NT2/D1 (cell line): Measurements from ENCODE around the gene SLF1.

ENCODE experiments used
- DNase-seq: peaks from one replicate; pipeline ENCODE4 v3.0.0-alpha.2; 2011; ENCODE audit warnings: low read depth, low spot score
- H3K27me3 ChIP-seq: 2 replicates; pipeline ENCODE4 v1.6.0; 2011; ENCODE audit warnings: mild to moderate bottlenecking; ENCODE audit not compliant: insufficient read length, insufficient read depth
- H3K36me3 ChIP-seq: 2 replicates; pipeline ENCODE4 v1.6.1; 2011; ENCODE audit warnings: mild to moderate bottlenecking, low read length, mixed read lengths; ENCODE audit not compliant: insufficient read depth, insufficient read length
- H3K4me1 ChIP-seq: 2 replicates; pipeline ENCODE4 v1.5.1; 2011; ENCODE audit not compliant: insufficient read depth, insufficient read length
- H3K4me3 ChIP-seq: 2 replicates; pipeline ENCODE4 v1.5.1; 2011; ENCODE audit warnings: low read depth; ENCODE audit not compliant: insufficient read length
- H3K9ac ChIP-seq: 2 replicates; pipeline ENCODE4 v1.6.0; 2011; ENCODE audit warnings: low read depth; ENCODE audit not compliant: insufficient read length
- H3K9me3 ChIP-seq: 2 replicates; pipeline ENCODE4 v1.5.1; 2011; ENCODE audit warnings: mild to moderate bottlenecking, low read length; ENCODE audit not compliant: insufficient read depth
- SUZ12 ChIP-seq: IDR thresholded peaks from 2 replicates; pipeline ENCODE4 v1.6.1; 2011; ENCODE audit not compliant: insufficient read length, insufficient read depth; ENCODE audit errors: extremely low read depth
- YY1 ChIP-seq: IDR thresholded peaks from 2 replicates; pipeline ENCODE4 v1.6.1; 2011; ENCODE audit not compliant: insufficient read length, insufficient read depth
- ZNF274 ChIP-seq: IDR thresholded peaks from 2 replicates; pipeline ENCODE4 v1.6.1; 2011; ENCODE audit warnings: mild to moderate bottlenecking, low read depth, low read length

The SLF1 gene

DNA sequence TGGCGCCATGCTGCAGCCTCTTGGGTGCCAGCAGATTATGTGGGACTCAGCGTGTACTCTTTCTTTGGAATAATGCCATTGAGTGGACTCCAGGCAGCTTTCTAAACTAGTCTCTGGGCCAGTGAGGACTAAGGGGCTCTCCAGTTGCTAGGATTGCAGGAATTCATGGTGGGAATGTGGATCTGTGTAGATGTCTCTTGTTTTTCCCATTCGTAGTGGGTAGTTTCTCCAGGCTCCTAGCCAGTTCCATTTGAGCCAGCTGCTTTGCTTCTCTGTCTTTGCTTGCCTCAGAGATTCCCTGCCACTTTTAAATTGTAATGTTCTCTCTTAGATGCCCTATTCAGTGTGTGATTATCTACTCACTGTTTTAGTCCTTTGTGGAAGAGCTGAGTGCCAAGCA is 42.6 kb downstream of the SLF1 start:
- Histone ChIP-seq H3K4me3 (no peak overlapping the region), H3K4me1 (no peaks in the 10 kb centered on the region), H3K27me3 (no peaks in the 10 kb centered on the region), H3K9me3 (peaks cover 17% of the 10 kb centered on the region), H3K9ac (no peak overlapping the region), H3K36me3 (peaks cover 14% of the 10 kb centered on the region)
- DNase-seq, result no peak
- TF ChIP-seq YY1 (no peak), SUZ12 (no peak)

DNA sequence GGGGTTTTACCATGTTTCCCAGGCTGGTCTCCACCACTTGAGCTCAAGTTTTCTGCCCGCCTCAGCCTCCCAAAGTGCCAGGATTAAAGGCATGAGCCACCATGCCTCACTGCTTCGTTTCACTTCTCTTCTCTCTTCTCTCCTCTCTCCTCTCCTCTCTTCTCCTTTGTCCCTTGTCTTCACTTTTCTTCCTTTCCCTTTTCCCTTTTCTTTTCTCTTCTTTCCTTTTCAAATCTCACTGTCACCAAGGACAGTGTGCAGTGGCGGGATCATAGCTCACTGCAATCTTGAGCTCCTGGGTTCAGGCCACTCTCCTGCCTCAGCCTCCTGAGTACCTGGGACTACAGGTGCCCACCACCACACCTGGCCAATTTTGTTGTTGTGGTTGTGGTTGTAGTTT is 49.5 kb downstream of the SLF1 start:
- DNase-seq, result no peak
- Histone ChIP-seq H3K4me1 (no peaks in the 10 kb centered on the region), H3K9me3 (no peaks in the 10 kb centered on the region), H3K36me3 (peaks cover 10% of the 10 kb centered on the region), H3K27me3 (no peaks in the 10 kb centered on the region), H3K9ac (no peak overlapping the region), H3K4me3 (no peak overlapping the region)
- TF ChIP-seq ZNF274 (no peak), YY1 (no peak), SUZ12 (no peak)

DNA sequence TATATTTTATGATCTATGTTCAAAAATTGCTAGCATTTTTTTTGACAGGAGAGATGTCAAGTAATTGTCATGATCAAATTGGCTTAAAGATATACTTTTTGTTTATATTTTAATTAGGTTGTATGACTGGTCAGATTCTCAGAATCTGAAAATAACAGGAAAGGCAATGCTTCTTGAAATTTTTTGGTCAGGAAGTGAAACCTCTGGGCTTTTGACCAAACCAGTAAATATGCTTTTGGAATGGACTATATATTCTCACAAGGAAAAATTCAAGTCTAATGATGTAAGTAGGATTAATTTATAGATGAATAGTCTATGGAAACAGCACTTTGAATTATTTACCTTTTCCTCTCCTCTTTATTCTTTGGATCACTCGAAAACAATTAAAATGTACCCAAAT is 52.3 kb downstream of the SLF1 start:
- TF ChIP-seq SUZ12, result no peak
- no peak for TF ChIP-seq YY1
- TF ChIP-seq ZNF274, result no peak
- H3K4me3 ChIP-seq, result no peak overlapping the region
- no peak for DNase-seq
- H3K9ac ChIP-seq, result no peak overlapping the region
- H3K36me3 ChIP-seq, result peaks cover 6% of the 10 kb centered on the region
- no peaks in the 10 kb centered on the region for H3K9me3 ChIP-seq
- H3K4me1 ChIP-seq, result no peaks in the 10 kb centered on the region
- H3K27me3 ChIP-seq, result no peaks in the 10 kb centered on the region

DNA sequence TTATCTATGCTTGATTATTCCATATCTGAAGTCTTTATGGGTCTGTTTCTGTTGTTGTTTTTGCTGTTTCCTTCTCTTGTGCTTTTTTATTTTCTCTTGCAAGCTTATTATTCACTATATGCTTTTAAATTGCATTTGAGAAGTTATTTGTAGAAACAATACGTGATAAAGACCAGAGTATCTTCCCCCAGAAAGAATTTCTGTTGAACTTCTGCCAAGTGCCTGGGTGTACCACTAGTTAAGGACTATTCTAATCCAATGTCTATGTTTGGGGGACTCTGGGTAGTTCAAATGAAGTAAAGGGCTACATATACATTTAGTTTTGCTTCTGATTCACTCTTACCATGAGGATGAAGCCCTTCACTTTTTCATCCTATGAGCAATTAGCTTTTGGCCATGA is 54.3 kb downstream of the SLF1 start:
- H3K4me1 ChIP-seq, result no peaks in the 10 kb centered on the region
- TF ChIP-seq SUZ12, result no peak
- no peak for TF ChIP-seq ZNF274
- TF ChIP-seq YY1, result no peak
- no peaks in the 10 kb centered on the region for H3K9me3 ChIP-seq
- no peaks in the 10 kb centered on the region for H3K27me3 ChIP-seq
- no peak for DNase-seq
- no peak overlapping the region for H3K4me3 ChIP-seq
- no peak overlapping the region for H3K9ac ChIP-seq
- peaks cover 13% of the 10 kb centered on the region for H3K36me3 ChIP-seq

DNA sequence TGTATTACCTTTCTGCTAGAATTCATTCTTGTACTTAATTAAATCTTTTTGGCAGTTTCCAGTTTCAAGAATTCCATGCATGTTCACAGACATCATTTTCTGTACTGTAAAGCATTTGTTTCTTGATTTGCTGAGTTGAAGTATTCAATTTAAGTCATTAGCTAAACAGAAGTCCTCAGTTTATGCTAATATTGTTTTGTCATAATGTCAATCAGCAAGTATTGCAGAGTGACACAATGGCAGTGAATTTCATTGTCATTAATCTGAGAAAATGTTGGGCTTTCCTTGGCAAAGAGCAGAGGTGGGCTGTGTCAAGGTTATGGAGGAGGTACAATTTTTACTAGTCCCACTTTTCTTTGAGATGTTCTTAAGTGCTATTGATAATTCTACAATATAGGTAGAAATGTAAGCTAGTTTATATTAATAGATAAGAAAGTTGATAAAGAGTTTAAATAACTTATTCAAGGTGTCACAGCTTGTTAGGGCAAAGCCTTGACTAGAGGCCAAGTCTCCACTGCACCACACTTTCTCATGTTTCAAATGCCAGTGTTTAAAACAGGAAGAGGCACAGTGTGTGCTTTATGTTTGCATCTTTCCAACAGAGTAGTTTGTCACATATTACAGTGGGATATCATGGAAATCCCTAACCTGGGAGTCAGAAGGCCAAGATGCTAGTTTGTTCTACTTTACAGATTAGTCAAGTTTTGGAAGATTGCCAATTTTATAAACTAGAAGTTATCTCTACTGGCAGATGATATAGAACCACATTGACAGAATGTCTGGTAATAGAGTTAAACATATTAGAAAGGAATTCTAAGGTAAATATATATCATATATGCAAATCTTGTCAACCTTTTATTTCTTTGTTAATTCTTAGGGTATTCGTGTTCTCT is 56.3 kb downstream of the SLF1 start:
- Histone ChIP-seq H3K4me1 (no peaks in the 10 kb centered on the region), H3K9me3 (no peaks in the 10 kb centered on the region), H3K27me3 (no peaks in the 10 kb centered on the region), H3K36me3 (peaks cover 13% of the 10 kb centered on the region), H3K9ac (no peak overlapping the region), H3K4me3 (no peak overlapping the region)
- no peak for TF ChIP-seq SUZ12
- TF ChIP-seq YY1, result no peak
- TF ChIP-seq ZNF274, result no peak
- no peak for DNase-seq

DNA sequence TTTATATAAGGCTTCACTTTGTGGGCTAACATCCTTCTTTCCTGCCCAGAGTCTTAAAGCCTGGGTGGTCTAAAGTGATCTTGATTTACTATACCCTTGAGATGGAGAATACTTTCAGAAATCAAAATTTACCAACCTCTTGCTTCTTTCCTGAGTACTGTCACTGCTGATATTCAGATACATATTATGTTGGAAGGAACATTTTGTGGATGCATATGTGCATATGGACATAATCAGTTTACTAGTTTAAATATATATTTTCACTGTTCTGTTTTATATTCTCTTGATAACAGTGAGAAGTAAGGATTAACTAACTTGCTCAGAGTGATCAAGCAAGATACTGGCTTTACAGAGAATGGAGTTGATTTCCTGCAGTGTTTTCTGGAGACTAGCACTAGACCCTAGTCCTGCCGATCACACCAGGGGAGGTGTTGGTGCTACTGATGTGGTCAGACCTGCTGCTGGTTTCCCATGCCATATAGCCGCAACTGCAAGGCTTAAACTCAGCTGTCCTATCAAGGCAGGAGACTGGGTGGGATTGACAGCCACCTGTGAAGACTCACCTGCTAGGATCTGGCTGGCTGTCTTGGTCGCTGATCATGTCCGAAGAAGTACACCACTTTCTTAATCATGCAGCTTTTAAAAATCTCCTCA is 57.6 kb downstream of the SLF1 start:
- Histone ChIP-seq H3K4me1 (no peaks in the 10 kb centered on the region), H3K9me3 (no peaks in the 10 kb centered on the region), H3K9ac (no peak overlapping the region), H3K4me3 (no peak overlapping the region), H3K27me3 (no peaks in the 10 kb centered on the region), H3K36me3 (peaks cover 7% of the 10 kb centered on the region)
- DNase-seq, result no peak
- no peak for TF ChIP-seq YY1
- no peak for TF ChIP-seq SUZ12
- no peak for TF ChIP-seq ZNF274

DNA sequence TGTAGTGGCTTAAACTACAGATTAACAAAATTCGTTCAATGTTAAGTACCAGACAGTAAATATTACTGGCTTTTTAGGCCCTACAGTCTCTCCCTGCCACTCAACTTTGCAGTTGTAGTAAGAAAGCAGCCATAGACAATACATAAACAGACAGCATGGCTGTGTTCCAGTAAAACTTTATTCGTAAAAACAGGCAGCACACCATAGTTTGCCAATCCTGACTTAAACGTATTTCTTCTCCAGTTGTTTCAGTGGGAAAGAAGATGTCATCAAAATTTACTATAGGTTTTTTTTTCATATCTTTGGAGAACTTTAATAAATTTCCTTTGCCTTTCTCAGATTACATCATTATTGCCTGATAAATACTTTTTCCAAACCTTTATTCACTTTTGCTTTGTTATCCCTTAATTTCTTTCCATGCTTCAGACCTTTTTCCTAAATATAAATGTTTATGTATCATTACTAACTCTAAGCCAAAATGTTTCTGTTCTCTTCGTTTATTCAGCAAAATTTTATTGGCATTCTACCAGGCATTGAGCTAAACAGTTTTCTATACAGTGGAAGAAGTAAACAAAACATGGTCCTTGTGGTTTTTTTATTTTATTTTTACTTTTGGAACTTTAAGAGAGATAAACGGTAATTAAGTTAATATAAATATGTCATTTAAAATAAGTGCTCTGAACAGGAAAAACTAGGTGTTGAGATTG is 64.5 kb downstream of the SLF1 start:
- TF ChIP-seq YY1 (no peak), SUZ12 (no peak), ZNF274 (no peak)
- no peak for DNase-seq

More for the DNA sequence above, 64.5 kb downstream of the SLF1 start:
- no peaks in the 10 kb centered on the region for H3K9me3 ChIP-seq
- no peak overlapping the region for H3K4me3 ChIP-seq
- H3K27me3 ChIP-seq, result no peaks in the 10 kb centered on the region
- H3K9ac ChIP-seq, result no peak overlapping the region
- H3K36me3 ChIP-seq, result peaks cover 6% of the 10 kb centered on the region
- no peaks in the 10 kb centered on the region for H3K4me1 ChIP-seq
